Endothelial cell of umbilical vein (primary cell): Measurements from ENCODE around the gene TMEM82. TPM values are rescaled to one million over a fixed set of nuclear protein-coding genes. Genes with fewer than 3 reads are reported as not detected.

ENCODE experiments used
- BruUV-seq: library from RNA; stranded (reverse); fragments of 400-500 nt; replicated peaks from 2 replicates; lab custom pipeline; 2021; lab: Mats Ljungman, UMichigan
- CTCF ChIA-PET: fragments of 300-600, 350-600 bp; sonication (Branson Sonifier 250); formaldehyde crosslinking; loops from one replicate; lab custom pipeline; 2021; ENCODE audit warnings: antibody characterized with exemption, inconsistent platforms; lab: Charles Lee
- POLR2A ChIA-PET: fragments of 300-600, 350-600 bp; sonication (Branson Sonifier 250); formaldehyde crosslinking; loops from one replicate; lab custom pipeline; 2021; ENCODE audit warnings: antibody characterized with exemption, inconsistent platforms; lab: Charles Lee
- DNase-seq: peaks from one replicate; pipeline ENCODE4 v3.0.0-alpha.2; 2011; ENCODE audit warnings: low read depth, low spot score
- FAIRE-seq: peaks from 2 replicates; lab custom pipeline; 2011; peaks lifted over from hg19 to GRCh38; lab: Jason Lieb, UNC
- H2AFZ ChIP-seq: 2 replicates; pipeline ENCODE4 v1.6.0; 2012; ENCODE audit warnings: low read depth, low read length, control low read depth, inconsistent platforms
- H3K27ac ChIP-seq: 2 replicates; pipeline ENCODE4 v1.5.1; 2011; ENCODE audit warnings: low read depth, mild to moderate bottlenecking, control low read depth, low read length, moderate library complexity; ENCODE audit not compliant: insufficient read depth
- H3K27me3 ChIP-seq, 2 experiments: 2 replicates each; pipeline versions ENCODE4 v1.6.0 to v1.6.1; 2011; ENCODE audit warnings: low read length in 2 of 2, mixed read lengths in 1 of 2; ENCODE audit not compliant: control insufficient read depth in 2 of 2, insufficient read depth in 2 of 2
- H3K36me3 ChIP-seq, 2 experiments: 2 replicates in 1 of 2; 3 replicates in 1 of 2; pipeline ENCODE4 v1.5.1; 2011; ENCODE audit warnings: low read length in 2 of 2, mild to moderate bottlenecking in 1 of 2, moderate library complexity in 1 of 2; ENCODE audit not compliant: control insufficient read depth in 2 of 2, insufficient read depth in 2 of 2; ENCODE audit errors: extremely low read depth in 1 of 2
- H3K4me1 ChIP-seq: 3 replicates; pipeline ENCODE4 v1.5.1; 2011; ENCODE audit warnings: mild to moderate bottlenecking, low read length; ENCODE audit not compliant: control insufficient read depth, insufficient read depth; ENCODE audit errors: extremely low read depth
- H3K4me2 ChIP-seq: 2 replicates; pipeline ENCODE4 v1.6.1; 2011; ENCODE audit warnings: low read length, control low read depth, mixed read lengths; ENCODE audit not compliant: insufficient read depth
- H3K4me3 ChIP-seq, 3 experiments: fragments of 200-600 bp in 1 of 3; sonication (generic), shearing (Covaris generic) in 1 of 3; replicated peaks in 1 of 3; 2 replicates each; pipeline ENCODE4 v1.5.1; 2011 to 2016; ENCODE audit warnings: control low read depth in 3 of 3, low read length in 3 of 3, mild to moderate bottlenecking in 2 of 3, inconsistent platforms in 1 of 3, low read depth in 1 of 3, moderate library complexity in 1 of 3; ENCODE audit not compliant: insufficient read depth in 1 of 3
- H3K79me2 ChIP-seq: 2 replicates; pipeline ENCODE4 v1.6.0; 2012; ENCODE audit warnings: low read length, inconsistent platforms; ENCODE audit not compliant: control insufficient read depth, insufficient read depth
- H3K9ac ChIP-seq: replicated peaks from 2 replicates; pipeline ENCODE3; 2011; ENCODE audit warnings: low read length, control low read depth; ENCODE audit not compliant: insufficient read depth; ENCODE audit errors: extremely low read depth
- H3K9me1 ChIP-seq: replicated peaks from 3 replicates; pipeline ENCODE4 v1.6.0; 2011; ENCODE audit warnings: mild to moderate bottlenecking, low read length; ENCODE audit not compliant: control insufficient read depth, insufficient read depth; ENCODE audit errors: extremely low read depth
- H3K9me3 ChIP-seq: replicated peaks from 2 replicates; pipeline ENCODE4 v1.5.1; 2012; ENCODE audit warnings: low read length, inconsistent platforms; ENCODE audit not compliant: control insufficient read depth, insufficient read depth
- H4K20me1 ChIP-seq: replicated peaks from 2 replicates; pipeline ENCODE3; 2011; ENCODE audit warnings: mild to moderate bottlenecking, low read length; ENCODE audit not compliant: control insufficient read depth, insufficient read depth; ENCODE audit errors: extremely low read depth
- EZH2 ChIP-seq: IDR thresholded peaks from 2 replicates; pipeline ENCODE4 v1.6.1; 2012; ENCODE audit warnings: borderline replicate concordance, low read depth, mild to moderate bottlenecking, moderate library complexity, low read length, inconsistent platforms; ENCODE audit not compliant: severe bottlenecking
- FOS ChIP-seq: IDR thresholded peaks from 2 replicates; pipeline ENCODE4 v1.6.1; 2011; ENCODE audit warnings: mild to moderate bottlenecking, low read length, moderate library complexity, borderline replicate concordance; ENCODE audit not compliant: insufficient read depth
- GATA2 ChIP-seq: IDR thresholded peaks from 2 replicates; pipeline ENCODE4 v1.7.0; 2011; ENCODE audit warnings: low read depth, mild to moderate bottlenecking, moderate library complexity, mixed read lengths, low read length; ENCODE audit not compliant: insufficient read length, insufficient read depth
- JUN ChIP-seq: IDR thresholded peaks from 2 replicates; pipeline ENCODE4 v1.6.1; 2011; ENCODE audit warnings: borderline replicate concordance, low read depth; ENCODE audit not compliant: insufficient read length, insufficient read depth
- MYC ChIP-seq: IDR thresholded peaks from one replicate; pipeline ENCODE4 v1.6.1; 2011; ENCODE audit warnings: mild to moderate bottlenecking, low read depth, low read length
- POLR2A ChIP-seq: IDR thresholded peaks from 2 replicates; pipeline ENCODE4 v1.6.1; 2012; ENCODE audit warnings: low read depth, mild to moderate bottlenecking, control low read depth, low read length
- POLR2AphosphoS5 ChIP-seq: IDR thresholded peaks from 2 replicates; pipeline ENCODE4 v1.6.1; 2012; ENCODE audit warnings: low read depth, mild to moderate bottlenecking, control low read depth, low read length, moderate library complexity; ENCODE audit not compliant: insufficient read depth
- dilution Hi-C: fragments of 300-500 bp; cut with MboI; formaldehyde crosslinking; loops from one replicate; pipeline ENCODE4 v1.15.0; 2019; ENCODE audit warnings: low sequenced_read_pairs; ENCODE audit not compliant: extremely low pct_ligation_motif_present
- intact Hi-C: fragments of 100-400 bp; cut with micrococcal nuclease; formaldehyde crosslinking; loops from one replicate; pipeline ENCODE4 v1.10.0; 2022
- polyA plus RNA-seq, 4 experiments: library from polyadenylated mRNA; depleted of rRNA in 3 of 4; stranded (reverse) in 3 of 4; unstranded in 1 of 4; fragments of >200 nt; gene quantifications; 2 replicates each; pipeline versions ENCODE4 v1.2.1 to v1.2.3, GENCODE V29; 2011 to 2012; ENCODE audit warnings: missing spikeins in 1 of 4
- total RNA-seq: library from RNA; stranded (reverse); gene quantifications from 2 replicates; pipeline ENCODE4 v1.2.3, GENCODE V29; 2021
- TF ChIP-seq, protein P1 (sequence below), 2 donors: IDR thresholded peaks; 1 replicate in 1 of 2; 2 replicates in 1 of 2; pipeline ENCODE4 v1.5.1; 2011; ENCODE audit warnings: low read length in 2 of 2, mild to moderate bottlenecking in 2 of 2, moderate library complexity in 2 of 2, control low read depth in 1 of 2, inconsistent platforms in 1 of 2, low read depth in 1 of 2; ENCODE audit not compliant: insufficient read depth in 1 of 2; ENCODE audit errors: extremely low read depth in 1 of 2
- TF ChIP-seq, protein P2 (sequence below): IDR thresholded peaks from 2 replicates; pipeline ENCODE4 v1.6.1; 2011; ENCODE audit not compliant: insufficient read depth, insufficient read length

Gene TMEM82
- total and polyA plus RNA-seq, 2 donors (not counting 3 experiments of a cell fraction or from before 2014, with no cell fraction given) = not detected

DNA sequence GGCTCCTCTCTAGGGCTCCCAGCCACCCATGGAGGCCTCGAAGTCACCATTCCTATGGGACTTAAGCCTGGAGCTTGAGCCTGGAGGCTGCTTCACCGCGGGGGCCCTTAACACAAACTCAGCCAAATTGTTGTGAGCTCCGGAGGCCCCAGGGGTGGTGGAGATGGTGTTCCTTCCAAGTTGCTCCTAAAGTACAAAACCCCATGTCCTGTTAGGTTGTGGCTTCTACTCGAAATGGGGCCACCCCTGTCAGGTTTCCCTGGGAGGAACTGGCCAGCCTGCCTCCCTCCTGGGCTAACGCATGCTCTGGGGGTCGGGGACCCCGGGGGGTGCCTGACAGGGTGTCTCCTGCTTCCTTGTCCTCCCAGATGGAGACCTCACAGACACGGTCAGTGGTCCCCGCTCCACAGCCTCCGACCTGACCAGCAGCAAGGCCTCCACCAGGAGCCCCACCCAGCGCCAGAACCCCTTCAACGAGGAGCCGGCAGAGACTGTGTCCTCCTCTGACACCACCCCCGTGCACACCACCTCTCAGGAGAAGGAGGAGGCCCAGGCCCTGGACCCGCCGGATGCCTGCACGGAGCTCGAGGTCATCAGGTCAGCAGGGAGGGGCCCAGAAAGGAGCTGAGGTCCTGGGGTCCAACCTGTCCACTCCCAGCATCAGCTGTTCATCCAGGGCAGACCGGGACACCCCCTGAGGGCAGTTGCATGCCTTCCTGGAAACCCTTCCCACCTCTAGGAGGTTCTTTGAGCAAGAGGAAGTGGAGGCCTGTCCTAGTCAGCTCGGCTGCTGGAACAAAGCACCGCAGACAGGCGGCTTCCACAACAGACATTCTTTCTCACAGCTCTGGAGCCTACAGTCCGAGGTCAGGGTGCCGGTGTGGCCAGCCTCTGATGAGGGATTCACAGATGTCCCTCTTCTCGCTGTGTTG, 17.1 kb upstream of the TMEM82 start:
- Histone ChIP-seq H3K27me3 (no peaks in the 10 kb centered on the region), H4K20me1 (no peaks in the 10 kb centered on the region), H2AFZ (no peak overlapping the region), H3K79me2 (no peaks in the 10 kb centered on the region), H3K4me2 (no peak overlapping the region), H3K9ac (no peak overlapping the region), H3K4me1 (no peaks in the 10 kb centered on the region), H3K9me1 (no peaks in the 10 kb centered on the region), H3K9me3 (no peaks in the 10 kb centered on the region), H3K27ac (no peak overlapping the region), H3K4me3 (no peak overlapping the region), H3K36me3 (peaks cover 9 to 57% of the 10 kb centered on the region in 2 experiments)
- no peak for TF ChIP-seq GATA2
- TF ChIP-seq POLR2A = no peak
- no peak for TF ChIP-seq POLR2AphosphoS5
- TF ChIP-seq, protein P1, sequence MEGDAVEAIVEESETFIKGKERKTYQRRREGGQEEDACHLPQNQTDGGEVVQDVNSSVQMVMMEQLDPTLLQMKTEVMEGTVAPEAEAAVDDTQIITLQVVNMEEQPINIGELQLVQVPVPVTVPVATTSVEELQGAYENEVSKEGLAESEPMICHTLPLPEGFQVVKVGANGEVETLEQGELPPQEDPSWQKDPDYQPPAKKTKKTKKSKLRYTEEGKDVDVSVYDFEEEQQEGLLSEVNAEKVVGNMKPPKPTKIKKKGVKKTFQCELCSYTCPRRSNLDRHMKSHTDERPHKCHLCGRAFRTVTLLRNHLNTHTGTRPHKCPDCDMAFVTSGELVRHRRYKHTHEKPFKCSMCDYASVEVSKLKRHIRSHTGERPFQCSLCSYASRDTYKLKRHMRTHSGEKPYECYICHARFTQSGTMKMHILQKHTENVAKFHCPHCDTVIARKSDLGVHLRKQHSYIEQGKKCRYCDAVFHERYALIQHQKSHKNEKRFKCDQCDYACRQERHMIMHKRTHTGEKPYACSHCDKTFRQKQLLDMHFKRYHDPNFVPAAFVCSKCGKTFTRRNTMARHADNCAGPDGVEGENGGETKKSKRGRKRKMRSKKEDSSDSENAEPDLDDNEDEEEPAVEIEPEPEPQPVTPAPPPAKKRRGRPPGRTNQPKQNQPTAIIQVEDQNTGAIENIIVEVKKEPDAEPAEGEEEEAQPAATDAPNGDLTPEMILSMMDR (IDR thresholded peaks at IDR 0.05; ENCODE audit: extremely low read depth in 1 of 2, insufficient read depth in 1 of 2, low read depth in 1 of 2, low read length in 2 of 2) = no peak
- TF ChIP-seq, protein P2, sequence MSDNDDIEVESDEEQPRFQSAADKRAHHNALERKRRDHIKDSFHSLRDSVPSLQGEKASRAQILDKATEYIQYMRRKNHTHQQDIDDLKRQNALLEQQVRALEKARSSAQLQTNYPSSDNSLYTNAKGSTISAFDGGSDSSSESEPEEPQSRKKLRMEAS = no peak
- no peak for TF ChIP-seq FOS
- TF ChIP-seq JUN = no peak
- no peak for TF ChIP-seq EZH2
- no peak for TF ChIP-seq MYC
- dilution Hi-C loops (no loop called here), intact Hi-C loops (no loop called here)
- FAIRE-seq = no peak
- no TSS peak for BruUV-seq
- ChIA-PET CTCF (no interaction called here), POLR2A (no interaction called here)
- no peak for DNase-seq
